Measurements from ENCODE around the gene LIX1L.

DNA sequence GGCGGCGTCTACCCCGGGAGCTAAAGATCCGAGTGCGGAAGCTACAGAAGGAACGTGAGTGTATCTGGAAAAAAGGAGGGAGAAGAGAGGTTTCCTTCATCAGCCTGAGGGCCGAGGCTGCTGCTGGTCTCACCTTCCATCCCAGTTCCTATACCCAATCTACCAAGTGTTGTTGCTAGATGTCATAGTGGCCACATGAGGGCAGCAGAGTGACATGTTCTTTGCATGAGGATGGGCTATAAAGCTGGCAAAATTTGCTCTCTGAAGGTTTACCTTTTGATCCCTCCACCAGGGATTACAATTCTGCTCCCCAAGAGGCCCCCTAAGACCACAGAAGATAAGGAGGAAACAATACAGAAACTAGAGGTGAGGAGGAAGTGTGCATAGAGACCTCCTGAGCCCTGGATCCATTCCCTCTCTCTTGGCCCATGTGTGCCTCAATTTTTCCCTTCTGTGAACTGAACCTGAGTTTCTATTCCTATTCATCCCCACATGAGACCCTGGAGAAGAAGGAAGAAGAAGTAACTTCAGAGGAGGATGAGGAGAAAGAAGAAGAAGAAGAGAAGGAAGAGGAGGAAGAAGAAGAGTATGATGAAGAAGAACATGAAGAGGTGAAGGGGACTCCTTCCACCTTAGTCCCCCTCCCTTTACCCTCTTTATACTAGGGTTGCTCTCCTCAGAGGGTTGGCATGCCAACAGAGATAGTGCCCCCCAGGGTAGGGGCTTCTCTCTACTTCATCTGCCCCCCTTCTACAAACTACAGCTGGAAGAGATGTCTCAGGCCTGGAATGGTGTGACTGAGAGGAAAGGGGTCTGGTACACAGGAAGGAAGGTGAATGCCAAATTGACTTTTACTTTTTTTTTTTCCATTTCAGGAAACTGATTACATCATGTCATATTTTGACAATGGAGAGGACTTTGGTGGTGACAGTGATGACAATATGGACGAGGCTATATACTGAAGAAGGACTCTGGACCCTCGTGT, 20.0 kb upstream of the LIX1L start:
- TF ChIP-seq, protein P1, sequence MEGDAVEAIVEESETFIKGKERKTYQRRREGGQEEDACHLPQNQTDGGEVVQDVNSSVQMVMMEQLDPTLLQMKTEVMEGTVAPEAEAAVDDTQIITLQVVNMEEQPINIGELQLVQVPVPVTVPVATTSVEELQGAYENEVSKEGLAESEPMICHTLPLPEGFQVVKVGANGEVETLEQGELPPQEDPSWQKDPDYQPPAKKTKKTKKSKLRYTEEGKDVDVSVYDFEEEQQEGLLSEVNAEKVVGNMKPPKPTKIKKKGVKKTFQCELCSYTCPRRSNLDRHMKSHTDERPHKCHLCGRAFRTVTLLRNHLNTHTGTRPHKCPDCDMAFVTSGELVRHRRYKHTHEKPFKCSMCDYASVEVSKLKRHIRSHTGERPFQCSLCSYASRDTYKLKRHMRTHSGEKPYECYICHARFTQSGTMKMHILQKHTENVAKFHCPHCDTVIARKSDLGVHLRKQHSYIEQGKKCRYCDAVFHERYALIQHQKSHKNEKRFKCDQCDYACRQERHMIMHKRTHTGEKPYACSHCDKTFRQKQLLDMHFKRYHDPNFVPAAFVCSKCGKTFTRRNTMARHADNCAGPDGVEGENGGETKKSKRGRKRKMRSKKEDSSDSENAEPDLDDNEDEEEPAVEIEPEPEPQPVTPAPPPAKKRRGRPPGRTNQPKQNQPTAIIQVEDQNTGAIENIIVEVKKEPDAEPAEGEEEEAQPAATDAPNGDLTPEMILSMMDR (IDR thresholded peaks at IDR 0.05): peak; percentile 67 to 98 (median 96)
- no peak for TF ChIP-seq POLR2A (IDR thresholded peaks at IDR 0.05)

All from Peyer's patch (tissue), 4 donors.